ENCODE data around the gene NFIB. TPM values are rescaled to one million over a fixed set of nuclear protein-coding genes. Genes with fewer than 3 reads are reported as not detected.

NFIB gene
- total RNA-seq, 1 donor from 2014 or later: 76.4 TPM

GRCh38 chr9:14303521-14303920 lies 10.4 kb downstream of the NFIB start:
- no peak for DNase-seq (ENCODE audit: extremely low spot score, unreplicated experiment)
- Mint-ChIP-seq H3K27ac (no peak overlapping the region), H3K9me3 (peaks cover 3% of the 10 kb centered on the region), H3K36me3 (peaks cover 53% of the 10 kb centered on the region), H3K27me3 (no peaks in the 10 kb centered on the region), H3K4me3 (no peak overlapping the region), H3K4me1 (ENCODE audit: unreplicated experiment) (peaks cover 76% of the 10 kb centered on the region)
- TF ChIP-seq CTCF (conservative IDR thresholded peaks at IDR 0.05): no peak

- no peak for DNase-seq (ENCODE audit: extremely low spot score, unreplicated experiment)
- Mint-ChIP-seq H3K4me3 (peak overlapping the region; percentile 61), H3K27ac (peak overlapping the region; percentile 56), H3K36me3 (peaks cover 50% of the 10 kb centered on the region), H3K4me1 (ENCODE audit: unreplicated experiment) (peaks cover 76% of the 10 kb centered on the region), H3K27me3 (no peaks in the 10 kb centered on the region), H3K9me3 (peaks cover 3% of the 10 kb centered on the region)
- no peak for TF ChIP-seq CTCF (conservative IDR thresholded peaks at IDR 0.05)
These were observed 10.8 kb downstream of the NFIB start for GRCh38 chr9:14303100-14303499.

- no peak for TF ChIP-seq CTCF (conservative IDR thresholded peaks at IDR 0.05)
- Mint-ChIP-seq H3K4me3 (peak overlapping the region; percentile 61), H3K36me3 (peaks cover 46% of the 10 kb centered on the region), H3K4me1 (ENCODE audit: unreplicated experiment) (peaks cover 70% of the 10 kb centered on the region), H3K27me3 (no peaks in the 10 kb centered on the region), H3K9me3 (peaks cover 3% of the 10 kb centered on the region), H3K27ac (peak overlapping the region; percentile 56)
- DNase-seq (ENCODE audit: extremely low spot score, unreplicated experiment): no peak
These were observed 11.5 kb downstream of the NFIB start for GRCh38 chr9:14302405-14302804.

GRCh38 chr9:14301583-14302021 lies 12.3 kb downstream of the NFIB start:
- H3K27ac Mint-ChIP-seq: peak overlapping the region; percentile 20

GRCh38 chr9:14301006-14301405 lies 12.9 kb downstream of the NFIB start:
- Mint-ChIP-seq H3K4me3 (no peak overlapping the region), H3K27ac (no peak overlapping the region), H3K4me1 (ENCODE audit: unreplicated experiment) (peaks cover 74% of the 10 kb centered on the region), H3K36me3 (peaks cover 48% of the 10 kb centered on the region), H3K27me3 (no peaks in the 10 kb centered on the region), H3K9me3 (peaks cover 3% of the 10 kb centered on the region)
- DNase-seq (ENCODE audit: extremely low spot score, unreplicated experiment): no peak
- TF ChIP-seq CTCF (conservative IDR thresholded peaks at IDR 0.05): no peak

More at GRCh38 chr9:14301583-14302021, 12.3 kb downstream of the NFIB start:
- DNase-seq (ENCODE audit: extremely low spot score, unreplicated experiment): no peak
- Mint-ChIP-seq H3K4me3 (peak overlapping the region; percentile 67), H3K4me1 (ENCODE audit: unreplicated experiment) (peaks cover 73% of the 10 kb centered on the region), H3K36me3 (peaks cover 45% of the 10 kb centered on the region), H3K27me3 (no peaks in the 10 kb centered on the region), H3K9me3 (peaks cover 3% of the 10 kb centered on the region)
- TF ChIP-seq CTCF (conservative IDR thresholded peaks at IDR 0.05): no peak

GRCh38 chr9:14300588-14300987 lies 13.4 kb downstream of the NFIB start:
- H3K27ac Mint-ChIP-seq: no peak overlapping the region
- H3K36me3 Mint-ChIP-seq: peaks cover 51% of the 10 kb centered on the region
- H3K9me3 Mint-ChIP-seq: peaks cover 3% of the 10 kb centered on the region
- no peaks in the 10 kb centered on the region for H3K27me3 Mint-ChIP-seq
- peaks cover 74% of the 10 kb centered on the region for H3K4me1 Mint-ChIP-seq (ENCODE audit: unreplicated experiment)
- H3K4me3 Mint-ChIP-seq: no peak overlapping the region
- no peak for DNase-seq (ENCODE audit: extremely low spot score, unreplicated experiment)
- TF ChIP-seq CTCF (conservative IDR thresholded peaks at IDR 0.05): no peak
